GM18907 (cell line): ENCODE results near the gene ARHGAP19.

Experiments used
- ATAC-seq: cut with Tn5 transposase; IDR thresholded peaks from one replicate; pipeline ENCODE4 v1.9.1; 2021; ENCODE audit warnings: mild to moderate bottlenecking, moderate library complexity; ENCODE audit not compliant: unreplicated experiment

The ARHGAP19 gene

GRCh38 chr10:97230146-97230545 is 62.3 kb downstream of the ARHGAP19 start:
- no peak for ATAC-seq

GRCh38 chr10:97229322-97230015 is 63.0 kb downstream of the ARHGAP19 start:
- no peak for ATAC-seq

- ATAC-seq, result no peak
Observed at GRCh38 chr10:97228775-97229157, 63.7 kb downstream of the ARHGAP19 start.

GRCh38 chr10:97228130-97228774 is 64.2 kb downstream of the ARHGAP19 start:
- no peak for ATAC-seq

- no peak for ATAC-seq
Observed at GRCh38 chr10:97226398-97226797, 66.0 kb downstream of the ARHGAP19 start.

GRCh38 chr10:97224483-97225435 is 67.7 kb downstream of the ARHGAP19 start:
- no peak for ATAC-seq

- ATAC-seq, result no peak
Observed at GRCh38 chr10:97222326-97222961, 70.0 kb downstream of the ARHGAP19 start.

GRCh38 chr10:97220355-97220754 is 72.1 kb downstream of the ARHGAP19 start:
- no peak for ATAC-seq

- ATAC-seq, result no peak
Observed at GRCh38 chr10:97217299-97217698, 75.1 kb downstream of the ARHGAP19 start.

GRCh38 chr10:97215619-97216260 is 76.7 kb downstream of the ARHGAP19 start:
- ATAC-seq, result no peak

GRCh38 chr10:97213431-97213830 is 79.0 kb downstream of the ARHGAP19 start:
- ATAC-seq, result no peak

- ATAC-seq, result no peak
Observed at GRCh38 chr10:97211229-97211628, 81.2 kb downstream of the ARHGAP19 start.

- ATAC-seq, result no peak
Observed at GRCh38 chr10:97210543-97210960, 81.9 kb downstream of the ARHGAP19 start.

- ATAC-seq, result no peak
Observed at GRCh38 chr10:97207756-97208346, 84.6 kb downstream of the ARHGAP19 start.

- no peak for ATAC-seq
Observed at GRCh38 chr10:97207131-97207530, 85.3 kb downstream of the ARHGAP19 start.

GRCh38 chr10:97204826-97205679 is 87.4 kb downstream of the ARHGAP19 start:
- ATAC-seq, result no peak

- no peak for ATAC-seq
Observed at GRCh38 chr10:97203220-97203619, 89.2 kb downstream of the ARHGAP19 start.

GRCh38 chr10:97200616-97201015 is 91.8 kb downstream of the ARHGAP19 start:
- ATAC-seq, result peak; percentile 43

- no peak for ATAC-seq
Observed at GRCh38 chr10:97199152-97199551, 93.3 kb downstream of the ARHGAP19 start.
